Measurements from ENCODE around the gene DIAPH2.

DNA sequence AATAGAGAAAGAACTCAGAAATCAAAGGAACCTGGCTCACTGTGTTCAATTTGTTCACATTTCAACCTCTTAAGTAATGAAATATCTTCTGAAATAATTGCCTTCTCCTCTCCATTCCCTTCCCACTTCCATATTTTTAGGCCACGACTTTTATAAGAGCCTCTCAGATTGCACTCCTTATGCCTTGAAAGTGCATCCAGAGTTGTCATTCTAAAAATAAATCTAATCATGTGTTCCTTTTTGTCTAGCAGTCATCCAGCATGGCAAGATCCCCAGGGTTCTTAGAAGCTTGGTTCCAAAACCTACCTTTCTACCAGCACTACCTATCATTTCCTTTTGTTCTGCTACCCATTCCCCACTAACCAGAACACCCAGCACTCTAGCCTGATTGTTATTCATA, 156.7 kb downstream of the DIAPH2 start:
- TF ChIP-seq, protein P1, sequence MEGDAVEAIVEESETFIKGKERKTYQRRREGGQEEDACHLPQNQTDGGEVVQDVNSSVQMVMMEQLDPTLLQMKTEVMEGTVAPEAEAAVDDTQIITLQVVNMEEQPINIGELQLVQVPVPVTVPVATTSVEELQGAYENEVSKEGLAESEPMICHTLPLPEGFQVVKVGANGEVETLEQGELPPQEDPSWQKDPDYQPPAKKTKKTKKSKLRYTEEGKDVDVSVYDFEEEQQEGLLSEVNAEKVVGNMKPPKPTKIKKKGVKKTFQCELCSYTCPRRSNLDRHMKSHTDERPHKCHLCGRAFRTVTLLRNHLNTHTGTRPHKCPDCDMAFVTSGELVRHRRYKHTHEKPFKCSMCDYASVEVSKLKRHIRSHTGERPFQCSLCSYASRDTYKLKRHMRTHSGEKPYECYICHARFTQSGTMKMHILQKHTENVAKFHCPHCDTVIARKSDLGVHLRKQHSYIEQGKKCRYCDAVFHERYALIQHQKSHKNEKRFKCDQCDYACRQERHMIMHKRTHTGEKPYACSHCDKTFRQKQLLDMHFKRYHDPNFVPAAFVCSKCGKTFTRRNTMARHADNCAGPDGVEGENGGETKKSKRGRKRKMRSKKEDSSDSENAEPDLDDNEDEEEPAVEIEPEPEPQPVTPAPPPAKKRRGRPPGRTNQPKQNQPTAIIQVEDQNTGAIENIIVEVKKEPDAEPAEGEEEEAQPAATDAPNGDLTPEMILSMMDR (IDR thresholded peaks at IDR 0.05), result no peak
- no peak for TF ChIP-seq EP300 (IDR thresholded peaks at IDR 0.05; ENCODE audit: low read depth)
- TF ChIP-seq POLR2AphosphoS5 (IDR thresholded peaks at IDR 0.05), result no peak
- no peak for TF ChIP-seq POLR2A (IDR thresholded peaks at IDR 0.05)
